Mesothelial cell of epicardium (in vitro differentiated cells): ENCODE measurements around the gene CENPA. TPM values are rescaled to one million over a fixed set of nuclear protein-coding genes. Genes with fewer than 3 reads are reported as not detected.

Source experiments
- DNase-seq, 2 experiments: peaks; one replicate each; pipeline ENCODE4 v3.0.0; 2021; ENCODE audit warnings: low spot score in 2 of 2; ENCODE audit not compliant: unreplicated experiment in 2 of 2
- H3K27ac Mint-ChIP-seq: 2 replicates; pipeline ENCODE4 v1.8.0; 2021; ENCODE audit warnings: mixed read lengths
- H3K27me3 Mint-ChIP-seq: 2 replicates; pipeline ENCODE4 v1.8.0; 2021; ENCODE audit warnings: low read depth, mixed read lengths
- H3K36me3 Mint-ChIP-seq: 2 replicates; pipeline ENCODE4 v1.8.0; 2021; ENCODE audit warnings: mixed read lengths
- H3K4me1 Mint-ChIP-seq: 2 replicates; pipeline ENCODE4 v1.8.0; 2021; ENCODE audit warnings: mixed read lengths
- H3K4me3 Mint-ChIP-seq: 2 replicates; pipeline ENCODE4 v1.8.0; 2021; ENCODE audit warnings: mild to moderate bottlenecking, moderate library complexity, mixed read lengths
- H3K9me3 Mint-ChIP-seq: 2 replicates; pipeline ENCODE4 v1.8.0; 2021; ENCODE audit warnings: mixed read lengths
- total RNA-seq: library from RNA; stranded (reverse); gene quantifications from 3 replicates; pipeline ENCODE4 v1.2.1, GENCODE V29; 2021
- TF ChIP-seq, protein P1 (sequence below): fragments of 200-600 bp; sonication (generic); IDR thresholded peaks from one replicate; pipeline ENCODE4 v1.5.0; 2021; ENCODE audit warnings: antibody characterized with exemption; ENCODE audit not compliant: unreplicated experiment

Gene CENPA
- total RNA-seq, 1 donor from 2014 or later: 9.2 TPM

- Mint-ChIP-seq H3K27me3 (no peaks in the 10 kb centered on the region), H3K4me3 (peak within 1 kb of the TSS; percentile 96), H3K9me3 (no peaks in the 10 kb centered on the region), H3K36me3 (no peaks in the 10 kb centered on the region), H3K27ac (peak within 1 kb of the TSS; percentile 94), H3K4me1 (peaks cover 26% of the 10 kb centered on the region)
- TF ChIP-seq, protein P1, sequence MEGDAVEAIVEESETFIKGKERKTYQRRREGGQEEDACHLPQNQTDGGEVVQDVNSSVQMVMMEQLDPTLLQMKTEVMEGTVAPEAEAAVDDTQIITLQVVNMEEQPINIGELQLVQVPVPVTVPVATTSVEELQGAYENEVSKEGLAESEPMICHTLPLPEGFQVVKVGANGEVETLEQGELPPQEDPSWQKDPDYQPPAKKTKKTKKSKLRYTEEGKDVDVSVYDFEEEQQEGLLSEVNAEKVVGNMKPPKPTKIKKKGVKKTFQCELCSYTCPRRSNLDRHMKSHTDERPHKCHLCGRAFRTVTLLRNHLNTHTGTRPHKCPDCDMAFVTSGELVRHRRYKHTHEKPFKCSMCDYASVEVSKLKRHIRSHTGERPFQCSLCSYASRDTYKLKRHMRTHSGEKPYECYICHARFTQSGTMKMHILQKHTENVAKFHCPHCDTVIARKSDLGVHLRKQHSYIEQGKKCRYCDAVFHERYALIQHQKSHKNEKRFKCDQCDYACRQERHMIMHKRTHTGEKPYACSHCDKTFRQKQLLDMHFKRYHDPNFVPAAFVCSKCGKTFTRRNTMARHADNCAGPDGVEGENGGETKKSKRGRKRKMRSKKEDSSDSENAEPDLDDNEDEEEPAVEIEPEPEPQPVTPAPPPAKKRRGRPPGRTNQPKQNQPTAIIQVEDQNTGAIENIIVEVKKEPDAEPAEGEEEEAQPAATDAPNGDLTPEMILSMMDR: no peak
- DNase-seq: peak; percentile 77 to 84
These were observed 21.6 kb upstream of the CENPA start, which contains the start of gene SLC35F6 for GRCh38 chr2:26764078-26764887. Gene SLC35F6, plus strand, starts transcription at chr2:26764284. Its CDS starts 66 bp downstream, at chr2:26764350.

- Mint-ChIP-seq H3K4me1 (peaks cover 29% of the 10 kb centered on the region), H3K4me3 (peak overlapping the region; percentile 96), H3K9me3 (no peaks in the 10 kb centered on the region), H3K36me3 (no peaks in the 10 kb centered on the region), H3K27ac (peak overlapping the region; percentile 94), H3K27me3 (no peaks in the 10 kb centered on the region)
- DNase-seq: no peak
- TF ChIP-seq, protein P1: no peak
These were observed 20.9 kb upstream of the CENPA start for GRCh38 chr2:26764906-26765305.

DNA sequence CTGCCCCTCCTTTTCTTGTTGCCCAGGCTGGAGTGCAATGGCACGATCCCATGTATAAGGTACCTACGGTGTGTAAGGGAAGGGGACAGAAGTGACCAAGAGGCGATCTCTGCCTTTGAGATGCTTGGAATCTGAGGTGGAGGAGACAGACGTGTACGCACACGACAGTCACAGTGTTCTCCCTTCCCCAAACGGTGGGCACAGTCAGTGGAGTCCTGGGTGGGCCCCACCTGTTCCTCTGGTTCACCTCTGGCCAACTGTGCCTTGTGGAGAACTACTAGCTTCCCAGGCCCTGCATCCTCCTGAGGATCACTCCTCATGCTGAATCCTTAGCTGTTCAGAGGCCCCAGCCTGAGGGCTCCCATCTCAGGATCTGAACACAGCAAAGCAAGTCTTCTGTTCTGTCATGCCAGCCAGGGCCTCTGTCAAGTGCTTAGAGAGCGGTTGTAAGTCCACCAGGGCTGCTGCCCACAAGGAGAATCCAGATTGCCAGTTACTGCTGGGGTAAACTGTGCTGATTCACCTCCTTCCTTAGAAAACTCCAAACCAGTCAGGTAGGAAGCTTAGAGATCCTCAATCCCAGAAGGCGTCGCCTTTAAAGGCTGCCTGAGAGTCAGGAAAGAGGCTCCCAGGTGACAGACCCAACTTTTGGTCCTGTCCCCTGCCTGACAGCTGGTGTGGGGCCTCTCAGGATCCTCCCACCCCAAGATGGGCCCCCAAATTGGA lies 20.2 kb upstream of the CENPA start:
- no peaks in the 10 kb centered on the region for H3K36me3 Mint-ChIP-seq
- H3K9me3 Mint-ChIP-seq: no peaks in the 10 kb centered on the region
- no peaks in the 10 kb centered on the region for H3K27me3 Mint-ChIP-seq
- H3K4me3 Mint-ChIP-seq: peak overlapping the region; percentile 96
- TF ChIP-seq, protein P1: no peak
- no peak overlapping the region for H3K27ac Mint-ChIP-seq
- peaks cover 27% of the 10 kb centered on the region for H3K4me1 Mint-ChIP-seq
- no peak for DNase-seq

- no peak overlapping the region for H3K4me3 Mint-ChIP-seq
- H3K27me3 Mint-ChIP-seq: no peaks in the 10 kb centered on the region
- TF ChIP-seq, protein P1: no peak
- H3K27ac Mint-ChIP-seq: peak overlapping the region; percentile 77
- H3K4me1 Mint-ChIP-seq: peaks cover 26% of the 10 kb centered on the region
- H3K36me3 Mint-ChIP-seq: no peaks in the 10 kb centered on the region
- H3K9me3 Mint-ChIP-seq: no peaks in the 10 kb centered on the region
- no peak for DNase-seq
These were observed 18.7 kb upstream of the CENPA start for GRCh38 chr2:26767129-26767528.

DNA sequence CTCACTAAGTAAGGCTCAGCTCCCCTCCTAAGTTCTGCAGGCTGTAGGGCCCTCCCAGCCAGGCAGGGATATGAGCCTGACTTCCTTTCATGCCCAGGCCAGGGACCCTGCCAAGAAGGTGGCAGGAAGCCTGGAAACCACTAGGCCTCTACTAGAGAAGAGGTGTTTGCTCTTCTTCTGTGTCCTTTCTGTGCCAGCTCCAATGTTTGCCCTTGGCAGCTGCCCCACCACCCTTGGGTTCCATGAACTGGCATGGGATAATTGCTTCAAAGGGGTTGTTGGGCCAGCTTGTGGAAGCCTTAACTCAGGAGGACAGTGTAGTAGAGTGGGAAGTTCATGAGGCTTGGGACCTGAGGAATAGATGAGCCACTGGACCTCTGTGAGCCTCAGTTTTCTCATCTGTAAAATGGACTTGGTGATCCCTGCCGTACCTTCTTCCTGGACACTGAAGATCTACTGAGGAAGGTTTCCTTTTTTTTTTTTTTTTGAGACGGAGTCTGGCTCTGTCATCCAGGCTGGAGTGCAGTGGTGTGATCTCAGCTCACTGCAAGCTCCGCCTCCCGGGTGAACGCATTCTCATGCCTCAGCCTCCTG lies 17.9 kb upstream of the CENPA start:
- Mint-ChIP-seq H3K4me1 (peaks cover 29% of the 10 kb centered on the region), H3K4me3 (no peak overlapping the region), H3K9me3 (no peaks in the 10 kb centered on the region), H3K36me3 (no peaks in the 10 kb centered on the region), H3K27ac (no peak overlapping the region), H3K27me3 (no peaks in the 10 kb centered on the region)
- DNase-seq: no peak
- TF ChIP-seq, protein P1: no peak
